HG03432 (cell line): ENCODE results near the gene CALM1.

Experiments used
- ATAC-seq: cut with Tn5 transposase; IDR thresholded peaks from one replicate; pipeline ENCODE4 v1.9.1; 2021; ENCODE audit warnings: mild to moderate bottlenecking, moderate library complexity; ENCODE audit not compliant: unreplicated experiment

Gene CALM1

DNA sequence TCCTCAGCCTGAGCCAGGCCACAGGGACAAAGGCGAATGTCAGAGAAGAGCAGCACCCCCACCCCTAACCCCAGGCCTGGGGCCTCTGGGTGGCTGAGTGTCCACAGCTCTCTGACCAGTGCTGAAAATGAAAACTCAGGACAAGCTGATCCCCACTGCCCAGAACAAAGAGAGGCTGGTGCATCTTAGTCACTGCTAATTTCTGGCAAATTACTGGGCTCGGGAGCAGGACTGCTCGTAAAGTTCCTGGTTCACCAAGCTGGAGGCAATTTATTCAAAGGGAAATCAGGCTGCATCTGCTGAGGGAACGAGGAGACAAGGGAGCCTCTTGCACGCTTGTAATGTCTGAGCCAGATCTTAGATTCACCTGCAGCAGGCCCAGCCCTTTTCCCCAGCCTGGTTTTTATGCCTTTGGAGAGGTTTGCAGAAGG, 43.2 kb downstream of the CALM1 start:
- no peak for ATAC-seq

DNA sequence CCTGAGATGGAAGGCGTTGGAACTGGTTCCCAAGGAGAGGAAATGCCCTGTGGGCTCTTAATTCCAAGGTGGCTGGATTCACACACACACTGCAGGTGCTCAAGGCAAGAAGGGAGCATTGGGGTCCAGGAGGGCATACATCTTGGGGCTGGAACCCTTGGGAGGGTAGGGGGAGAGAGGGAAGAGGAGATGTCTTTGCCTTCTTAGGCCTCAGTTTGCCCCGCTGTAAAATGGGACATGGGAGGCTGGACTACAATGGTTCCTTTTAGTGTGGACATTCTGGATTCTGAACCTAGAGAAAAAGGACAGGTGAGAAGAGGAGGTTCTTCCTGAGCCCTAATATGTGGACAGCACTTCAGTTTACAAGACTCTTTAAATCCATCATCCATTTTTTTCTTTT, 43.8 kb downstream of the CALM1 start:
- ATAC-seq: no peak

DNA sequence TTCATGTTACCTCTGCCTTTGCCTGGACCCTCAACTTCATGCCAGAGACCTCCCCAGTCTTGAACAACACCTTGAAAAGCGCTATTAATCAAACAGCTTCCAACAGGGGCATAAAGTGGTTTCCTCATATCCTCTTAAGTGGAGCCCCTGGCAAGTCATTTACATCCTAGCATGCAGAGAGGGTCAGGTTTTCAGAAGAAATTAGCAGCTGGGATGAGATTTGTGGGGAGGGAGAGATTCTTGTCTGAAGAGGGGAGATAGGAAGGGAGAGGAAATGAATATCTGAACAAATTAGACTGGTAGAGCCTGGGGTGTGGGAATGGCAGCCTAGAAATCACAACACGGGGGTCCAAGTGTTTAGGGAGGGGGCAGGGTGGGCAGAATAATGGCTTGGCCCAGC, 45.6 kb downstream of the CALM1 start:
- ATAC-seq: no peak

DNA sequence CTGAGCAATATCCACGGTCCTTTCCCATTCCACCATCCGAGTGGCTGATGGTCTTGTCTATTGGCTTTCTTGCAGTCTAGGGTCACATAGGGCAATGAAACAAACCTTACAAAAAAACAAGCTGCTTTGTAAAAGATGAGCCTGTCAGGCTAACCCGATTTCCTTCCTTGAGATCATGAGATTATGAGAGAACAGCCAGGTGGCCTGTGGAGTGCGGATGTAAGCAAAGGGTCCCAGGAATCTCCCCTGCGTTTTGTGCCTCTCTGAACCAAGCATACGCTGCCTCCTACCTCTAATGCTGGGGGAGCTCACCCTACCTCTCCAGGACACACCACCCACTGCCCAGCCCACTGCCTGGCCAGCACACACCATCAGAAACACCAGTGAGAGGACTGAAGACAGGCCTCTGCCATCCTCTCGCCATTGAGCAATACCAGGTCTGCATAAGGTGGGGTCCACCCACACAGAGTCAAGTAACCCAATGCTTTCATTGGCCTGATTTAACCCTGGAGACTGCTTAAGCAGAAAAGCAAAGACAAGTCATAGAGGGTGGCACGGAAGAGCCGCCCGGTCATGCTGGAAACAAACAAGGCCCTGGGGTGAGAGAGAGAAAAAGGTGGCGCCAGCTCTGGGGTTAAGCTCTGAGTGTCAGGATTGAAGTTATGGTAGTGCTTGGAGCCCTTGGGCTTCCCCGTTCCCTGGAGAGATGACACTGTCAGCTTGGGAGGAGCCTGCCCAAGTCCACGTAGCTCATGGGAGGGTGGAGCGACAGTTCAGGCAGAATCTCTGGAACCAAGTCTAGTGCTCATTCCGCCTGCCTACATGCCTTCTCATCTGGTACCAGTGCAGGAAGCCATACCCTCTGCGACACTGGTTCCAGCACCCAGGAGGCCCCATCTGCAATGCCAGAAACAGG, 46.6 kb downstream of the CALM1 start:
- ATAC-seq: no peak

DNA sequence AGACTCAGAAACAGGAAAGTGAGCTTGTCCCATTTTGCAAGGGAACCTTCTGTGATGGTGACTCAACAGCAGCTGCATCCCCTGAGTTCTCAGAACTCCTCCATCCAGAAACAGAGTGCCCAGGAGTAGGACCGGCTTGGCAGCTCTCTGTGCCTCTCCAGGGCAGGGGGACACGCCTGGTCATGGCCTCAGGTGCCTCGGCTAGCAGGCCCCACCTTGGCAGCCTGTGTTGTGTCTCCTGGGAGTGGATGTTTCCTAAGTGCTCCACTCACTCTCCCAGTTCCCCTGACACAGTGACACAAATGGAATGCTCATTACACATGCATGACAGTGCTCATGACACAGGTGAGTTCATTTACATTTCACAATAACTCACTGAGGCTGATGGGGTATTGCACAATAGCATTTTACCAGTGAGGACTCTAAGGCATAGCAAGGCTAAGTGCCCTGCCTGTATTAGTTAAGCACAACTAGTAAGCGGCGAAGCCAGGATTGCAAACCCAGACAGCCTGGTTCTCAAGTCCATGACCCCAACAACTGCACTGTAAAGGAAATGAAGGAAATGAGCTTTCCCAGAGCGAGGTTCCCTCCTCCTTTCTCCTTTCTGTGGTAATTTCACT, 47.4 kb downstream of the CALM1 start:
- ATAC-seq: no peak

DNA sequence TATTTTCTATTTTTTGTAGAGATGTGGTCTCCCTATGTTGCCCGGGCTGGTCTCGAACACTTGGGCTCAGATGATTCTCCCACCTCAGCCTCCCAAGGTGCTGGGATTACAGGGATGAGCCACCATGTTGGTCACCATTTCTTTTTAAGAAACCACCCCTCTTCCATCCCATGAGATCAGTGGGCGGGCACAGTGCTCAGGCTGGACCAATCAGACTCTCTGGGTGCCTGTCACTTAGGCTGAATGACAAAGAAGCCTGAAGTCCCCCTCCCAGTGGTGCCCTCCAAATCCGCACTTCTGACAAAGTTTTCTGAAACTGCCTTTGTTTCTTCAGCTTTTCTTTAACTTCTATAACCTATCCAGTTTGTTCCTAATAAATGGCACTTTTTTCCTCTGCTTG, 48.2 kb downstream of the CALM1 start:
- ATAC-seq: no peak

DNA sequence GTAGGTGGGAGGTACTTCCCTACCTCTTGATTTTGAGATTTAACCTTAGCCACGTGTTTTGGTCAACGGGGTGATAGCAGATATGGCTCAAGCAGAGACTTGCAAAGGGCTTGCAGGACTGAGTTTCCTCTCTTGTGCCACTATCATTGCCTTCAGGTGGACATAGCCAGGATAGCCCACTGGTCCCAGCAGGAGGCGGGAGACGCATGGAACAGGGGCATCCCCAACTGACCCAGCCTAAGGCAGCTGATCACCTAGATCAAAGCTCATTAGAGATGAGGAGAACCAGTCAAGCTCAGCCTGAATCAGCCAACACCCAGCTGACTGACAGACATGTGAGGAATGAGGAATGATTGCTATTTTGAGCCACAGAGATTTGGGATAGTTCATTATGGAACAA, 49.6 kb downstream of the CALM1 start:
- ATAC-seq: no peak

DNA sequence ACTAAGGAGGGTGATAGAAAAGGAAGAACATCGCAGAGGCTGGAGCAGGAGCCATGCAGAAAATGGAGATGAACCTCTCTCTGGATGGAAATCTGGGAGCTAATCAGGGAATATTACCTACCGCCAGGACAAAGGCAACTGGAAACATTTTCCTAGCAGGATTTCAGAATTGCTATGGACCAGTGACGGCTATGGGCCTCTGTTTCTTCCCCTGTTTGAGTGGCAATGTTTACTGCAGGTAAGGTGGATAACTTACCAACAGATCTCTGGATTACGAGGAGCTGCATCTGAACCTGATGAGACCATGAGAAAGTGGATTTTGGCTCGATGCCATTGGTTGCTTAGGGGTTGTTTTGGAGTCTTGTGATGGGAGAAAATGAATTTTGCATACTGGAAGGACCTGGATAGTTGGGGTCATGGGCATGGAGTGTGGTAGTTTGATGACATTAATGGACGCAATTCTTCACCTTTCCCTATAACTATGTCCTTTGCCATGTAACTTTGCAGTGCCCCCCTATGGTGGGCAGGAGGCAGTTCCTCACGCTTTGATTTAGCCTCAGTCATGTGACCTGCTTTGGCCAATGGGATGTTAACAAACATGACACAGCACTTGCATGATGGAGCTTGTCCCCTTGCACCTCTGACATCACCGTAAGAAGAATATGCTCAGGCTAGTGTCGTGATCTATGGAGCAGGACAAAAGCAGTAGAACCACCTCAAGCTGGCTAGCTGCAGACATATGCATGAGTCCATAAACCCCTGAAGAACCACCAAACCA, 51.1 kb downstream of the CALM1 start:
- no peak for ATAC-seq

DNA sequence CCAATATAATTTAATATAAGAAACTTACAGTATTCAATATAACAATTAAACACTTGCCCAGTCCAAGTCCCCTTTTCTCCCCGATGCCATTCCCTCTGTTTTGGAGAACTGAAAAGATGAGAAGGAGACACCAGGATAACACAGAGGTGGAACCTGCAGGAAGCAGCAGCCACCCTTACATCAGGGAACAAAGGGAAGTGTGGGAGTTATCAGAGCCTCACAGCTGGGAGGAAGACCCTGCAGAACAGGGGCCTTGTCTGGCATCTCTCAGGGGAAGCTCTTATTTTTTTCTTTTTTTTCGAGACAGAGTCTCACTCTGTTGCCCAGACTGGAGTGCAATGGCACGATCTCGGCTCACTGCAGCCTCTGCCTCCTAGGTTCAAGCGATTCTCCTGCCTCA, 52.6 kb downstream of the CALM1 start:
- ATAC-seq: no peak

DNA sequence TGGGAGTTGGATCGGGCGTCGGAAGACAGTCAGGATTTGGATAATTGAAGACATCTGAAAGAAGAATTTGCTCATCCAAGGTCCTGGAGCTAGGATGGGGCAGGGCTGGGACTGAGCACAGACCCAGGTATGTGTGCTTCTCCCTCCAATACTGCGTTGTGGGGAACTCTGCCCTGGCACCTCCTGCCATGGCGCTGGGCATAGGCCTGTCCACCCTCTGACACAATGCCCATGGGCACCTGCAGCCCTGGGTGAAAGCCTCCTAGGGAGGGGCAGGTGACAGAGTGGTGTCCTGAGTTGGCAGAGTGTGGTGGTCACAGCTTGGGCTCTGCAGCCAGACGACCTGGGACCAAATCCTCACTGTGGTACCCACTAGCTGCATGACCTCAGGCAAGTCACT, 53.3 kb downstream of the CALM1 start:
- ATAC-seq: no peak

DNA sequence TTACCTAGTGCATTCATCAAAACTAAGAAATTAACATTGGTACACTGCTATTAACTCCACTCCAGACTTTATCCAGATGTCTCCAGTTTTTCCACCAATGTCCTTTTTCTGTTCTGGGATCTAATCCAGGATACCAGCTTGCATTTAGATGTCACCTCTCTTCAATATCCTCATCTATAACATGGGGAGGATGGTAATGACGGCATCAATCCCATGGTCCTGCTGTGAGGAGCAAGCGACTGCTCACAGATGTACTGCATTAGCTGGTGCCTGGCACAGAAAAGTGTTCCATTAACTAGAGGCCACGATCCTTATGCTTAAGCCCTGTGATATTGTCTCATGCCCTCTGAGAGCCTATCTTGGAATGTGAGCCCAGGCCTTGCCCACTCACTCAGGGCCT, 53.8 kb downstream of the CALM1 start:
- no peak for ATAC-seq

DNA sequence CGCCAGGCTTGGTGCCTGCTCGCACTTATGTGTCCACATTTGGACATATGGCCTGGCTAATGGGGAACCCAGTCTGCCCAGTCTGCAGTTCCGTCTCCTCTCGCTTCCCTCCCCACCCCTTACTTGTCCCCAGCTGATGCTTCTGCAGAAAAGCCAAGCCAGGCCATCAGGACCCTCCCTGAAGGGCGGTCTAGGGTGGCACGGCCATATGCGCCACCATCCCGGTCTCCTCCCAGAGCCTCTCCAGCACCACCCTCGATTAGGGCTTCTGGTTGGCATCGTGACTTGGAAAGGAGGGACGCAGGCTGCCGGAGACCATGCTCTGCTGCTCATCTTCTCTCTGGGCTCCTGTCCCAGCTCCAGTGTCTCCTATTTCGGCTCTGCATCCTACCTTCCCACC, 54.6 kb downstream of the CALM1 start:
- no peak for ATAC-seq

DNA sequence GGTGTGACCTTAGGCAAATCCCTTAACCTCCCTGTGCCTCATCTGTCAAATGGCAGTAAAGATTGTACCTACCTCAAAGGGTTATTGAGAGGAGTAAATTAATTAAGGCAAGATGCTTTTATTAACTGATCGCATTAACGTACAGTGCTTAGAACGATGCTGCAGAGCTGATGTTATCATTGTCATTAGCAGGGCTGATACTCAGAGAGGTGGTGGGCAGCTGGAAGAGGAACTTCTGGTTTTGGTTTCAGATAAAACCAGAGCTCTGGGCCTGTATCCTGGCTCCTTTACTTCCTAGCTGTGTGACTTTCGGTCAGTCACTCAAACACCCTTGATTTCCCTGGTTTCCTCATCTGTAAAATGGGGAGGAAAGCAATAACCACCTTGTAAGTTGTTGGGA, 55.1 kb downstream of the CALM1 start:
- ATAC-seq: peak; percentile 45

DNA sequence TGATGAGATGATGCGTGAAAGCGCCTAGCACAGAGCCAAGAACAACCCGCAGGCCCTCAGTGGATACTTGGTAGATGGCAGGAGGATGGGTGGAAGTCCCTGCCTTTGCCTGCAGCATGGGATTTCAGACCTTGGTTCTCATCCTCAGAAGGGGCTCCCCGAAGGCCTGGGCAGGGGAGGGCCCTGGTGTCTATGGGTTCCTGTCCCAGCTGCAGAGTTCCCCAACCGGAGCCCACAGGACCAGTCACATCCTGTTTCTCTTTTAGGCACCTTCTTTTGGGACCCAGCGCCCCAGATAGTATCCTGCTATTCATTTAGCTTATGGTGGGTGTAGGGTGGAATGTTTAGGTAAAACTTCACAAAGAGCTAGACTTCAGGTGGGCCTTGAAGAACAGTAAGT, 55.5 kb downstream of the CALM1 start:
- peak; percentile 62 for ATAC-seq

DNA sequence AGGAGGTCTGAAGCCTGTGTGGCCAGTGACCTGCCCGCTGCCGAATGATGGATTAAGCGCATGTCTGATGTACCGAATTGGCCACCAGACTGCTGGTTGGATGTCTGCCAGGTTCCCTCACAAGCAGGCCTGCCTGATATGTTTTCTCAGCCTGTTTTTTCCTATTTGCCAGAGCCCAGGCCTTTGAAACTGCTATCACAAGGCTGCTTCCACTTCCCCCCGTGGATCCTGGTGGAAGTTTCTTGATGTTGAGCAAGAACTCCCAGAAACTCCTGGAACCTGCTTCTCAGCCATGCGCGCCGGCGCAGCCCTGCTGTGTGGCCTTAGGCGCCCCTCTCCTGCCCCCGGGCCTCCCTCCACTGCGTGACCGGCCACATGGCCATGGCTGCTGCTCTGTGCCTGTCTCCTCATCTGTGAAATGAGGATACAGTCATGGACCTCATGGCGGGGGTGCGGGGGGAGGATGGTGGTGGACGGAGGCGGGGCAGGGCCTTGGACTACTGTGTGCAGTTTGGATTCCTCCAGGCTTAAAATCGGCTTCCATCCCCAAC, 56.6 kb downstream of the CALM1 start:
- no peak for ATAC-seq

DNA sequence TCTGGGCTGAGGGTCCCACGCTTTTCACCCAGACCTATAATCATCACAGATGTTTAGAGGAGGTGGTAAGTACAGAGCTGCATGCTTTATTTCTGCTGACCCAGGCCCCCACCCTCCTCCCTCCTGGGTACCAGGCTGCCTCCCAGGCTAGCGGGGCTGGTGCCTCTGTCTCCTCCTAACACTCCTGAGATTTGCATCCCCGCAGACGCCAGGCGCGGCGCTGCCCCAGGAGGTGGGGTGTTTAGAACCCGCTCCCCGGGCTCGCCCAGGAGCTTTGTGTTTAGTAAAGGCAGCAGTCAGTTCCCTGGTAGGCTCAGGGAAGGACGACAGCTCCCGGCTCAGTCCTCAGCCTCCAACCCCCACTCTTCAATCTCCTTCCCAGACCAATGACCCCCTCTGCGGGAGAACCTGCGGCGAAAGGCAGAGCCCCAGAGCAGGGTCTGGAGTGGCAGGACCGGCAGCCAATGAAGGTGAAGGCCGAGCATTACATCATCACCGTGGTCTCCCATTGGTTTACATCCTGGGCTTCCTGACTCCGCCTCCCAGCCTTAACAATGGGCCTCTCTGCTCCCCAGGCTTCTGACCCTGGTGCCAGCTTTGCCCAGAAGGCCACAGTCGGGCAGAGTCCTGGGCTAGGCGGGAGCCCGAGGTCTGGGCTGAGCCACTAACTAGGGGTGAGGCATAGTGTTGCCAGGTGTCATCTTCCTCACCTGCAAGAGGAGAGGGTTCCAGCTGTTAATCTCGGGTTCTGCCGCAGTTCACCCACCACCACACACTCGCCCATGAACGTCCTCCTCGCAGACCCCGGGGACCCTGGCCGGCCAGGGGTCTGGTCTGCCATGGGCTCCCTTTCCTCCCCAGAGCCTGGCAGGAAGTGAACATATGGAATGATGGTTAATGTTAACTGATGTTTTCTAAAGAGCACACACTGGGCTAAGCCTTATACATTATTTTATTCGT, 57.5 kb downstream of the CALM1 start:
- ATAC-seq: no peak

DNA sequence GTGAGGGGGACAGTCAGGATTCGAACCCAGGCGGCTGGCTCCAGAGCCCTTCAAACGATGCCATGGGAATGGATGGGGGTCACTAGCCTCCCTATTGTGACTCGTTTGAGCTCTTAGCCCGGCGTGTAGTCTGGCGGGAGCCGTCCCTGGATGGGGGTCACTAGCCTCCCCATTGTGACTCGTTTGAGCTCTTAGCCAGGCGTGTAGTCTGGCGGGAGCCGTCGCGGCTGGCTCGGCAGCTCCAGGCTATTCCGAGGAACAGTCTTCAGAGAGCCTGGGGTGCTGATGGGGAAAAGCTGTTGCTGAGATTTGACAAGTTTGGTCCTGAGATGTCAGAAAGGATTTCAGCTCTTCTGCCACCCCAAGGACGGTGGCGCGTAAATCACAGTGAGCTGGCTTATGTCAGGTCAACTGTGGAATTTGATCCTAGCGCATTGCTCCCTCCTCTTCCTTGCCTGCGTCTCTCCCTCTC, 58.3 kb downstream of the CALM1 start:
- no peak for ATAC-seq

DNA sequence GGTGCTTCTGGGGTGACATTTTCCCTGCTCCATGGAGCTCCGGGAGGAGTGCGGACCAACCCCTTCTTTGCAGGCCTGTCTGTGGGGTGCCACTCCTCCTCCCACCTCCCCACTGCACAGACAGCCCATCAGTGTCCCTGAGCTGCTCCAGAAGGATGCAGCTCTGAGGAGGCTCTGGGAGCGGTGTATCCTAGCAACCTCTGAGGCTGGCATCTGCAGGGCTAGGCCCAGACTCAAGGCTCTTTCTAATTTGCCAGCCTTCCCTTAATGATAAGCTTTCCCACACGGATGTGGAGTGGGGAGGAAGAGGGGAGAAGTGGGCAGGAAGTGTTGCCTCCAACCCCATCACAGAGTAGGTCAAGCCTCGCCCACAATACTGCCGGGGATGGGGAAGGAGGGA, 59.7 kb downstream of the CALM1 start:
- ATAC-seq: no peak

DNA sequence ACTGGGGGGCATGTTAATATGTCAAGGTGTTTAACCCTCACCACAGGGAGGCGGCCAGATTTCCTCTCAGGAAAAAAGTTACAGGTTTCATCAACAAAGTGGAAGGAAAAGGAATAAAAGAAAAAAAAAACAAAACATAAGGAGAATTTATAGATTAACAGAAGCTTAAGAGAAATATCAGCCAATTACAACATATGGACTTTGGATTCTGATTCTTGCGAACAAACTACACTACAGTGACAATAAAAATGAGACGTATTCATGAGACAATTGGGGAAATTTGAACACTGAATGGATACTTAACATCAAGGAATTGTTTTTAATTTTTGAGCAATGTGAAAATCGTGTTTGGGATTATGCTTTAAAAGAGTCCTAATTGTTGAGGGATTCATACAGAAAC, 60.4 kb downstream of the CALM1 start:
- ATAC-seq: no peak
